HEK293 (cell line): ENCODE data around the gene FGFBP3.

Experiments used
- CTCF ChIA-PET: fragments of 350-600 bp; formaldehyde crosslinking; extraction: SDS; loops from one replicate; lab custom pipeline; 2021; ENCODE audit warnings: antibody characterized with exemption; lab: Yijun Ruan, JAX
- POLR2A ChIA-PET: fragments of 300-600 bp; formaldehyde crosslinking; extraction: SDS; loops from one replicate; lab custom pipeline; 2020; ENCODE audit warnings: antibody characterized with exemption, inconsistent platforms; lab: Yijun Ruan, JAX
- H3K27ac ChIP-seq: fragments of 200-500 bp; sonication (Bioruptor generic); 2 replicates; pipeline ENCODE4 v1.5.1; 2014; ENCODE audit warnings: low read depth, low read length, control low read depth, inconsistent platforms; ENCODE audit errors: extremely low read depth
- H3K36me3 ChIP-seq, 2 experiments: fragments of 200-500 bp in 1 of 2; sonication (Bioruptor generic) in 1 of 2; 1 replicate in 1 of 2; 2 replicates in 1 of 2; pipeline ENCODE4 v1.5.1; 2014 to 2017; ENCODE audit warnings: inconsistent platforms in 2 of 2, low read length in 2 of 2; ENCODE audit not compliant: control insufficient read depth in 2 of 2, insufficient read depth in 1 of 2
- H3K4me1 ChIP-seq: fragments of 200-500 bp; sonication (Bioruptor generic); 2 replicates; pipeline ENCODE4 v1.5.1; 2014; ENCODE audit warnings: mild to moderate bottlenecking, low read length, inconsistent platforms; ENCODE audit not compliant: control insufficient read depth, insufficient read depth
- H3K4me3 ChIP-seq: 2 replicates; pipeline ENCODE4 v1.5.1; 2011; ENCODE audit warnings: low read depth, mild to moderate bottlenecking, control low read depth, low read length, moderate library complexity
- H3K9me3 ChIP-seq: fragments of 200-500 bp; sonication (Bioruptor generic); 2 replicates; pipeline ENCODE4 v1.5.1; 2014; ENCODE audit warnings: low read depth, low read length, inconsistent platforms; ENCODE audit not compliant: control insufficient read depth, insufficient read depth
- AEBP2 ChIP-seq: fragments of 450-650 bp; formaldehyde crosslinking; IDR thresholded peaks from 2 replicates; pipeline ENCODE4 v1.5.1; 2016; ENCODE audit warnings: missing biosample characterization, missing genetic modification characterization, borderline replicate concordance
- BCL11B ChIP-seq: fragments of 450-650 bp; formaldehyde crosslinking; IDR thresholded peaks from 2 replicates; pipeline ENCODE4 v1.5.1; 2016; ENCODE audit warnings: low read depth, missing biosample characterization, missing genetic modification characterization
- CTCF ChIP-seq: fragments of 450-650 bp; formaldehyde crosslinking; IDR thresholded peaks from 2 replicates; pipeline ENCODE4 v1.5.1; 2016; ENCODE audit warnings: missing biosample characterization, missing genetic modification characterization
- FEZF1 ChIP-seq: fragments of 450-650 bp; formaldehyde crosslinking; IDR thresholded peaks from 2 replicates; pipeline ENCODE4 v1.5.1; 2016; ENCODE audit warnings: missing biosample characterization, missing genetic modification characterization
- HOXC10 ChIP-seq: sonication (generic); formaldehyde crosslinking; IDR thresholded peaks from 2 replicates; pipeline ENCODE4 v1.8.1; 2023; ENCODE audit warnings: mild to moderate bottlenecking, missing genetic modification reagents
- KLF16 ChIP-seq: fragments of 450-650 bp; formaldehyde crosslinking; IDR thresholded peaks from 2 replicates; pipeline ENCODE4 v1.5.1; 2017; ENCODE audit warnings: missing biosample characterization, missing genetic modification characterization
- PRDM6 ChIP-seq: fragments of 450-650 bp; formaldehyde crosslinking; IDR thresholded peaks from 2 replicates; pipeline ENCODE4 v1.5.1; 2017; ENCODE audit warnings: missing biosample characterization, missing genetic modification characterization
- SCRT1 ChIP-seq: fragments of 450-650 bp; formaldehyde crosslinking; IDR thresholded peaks from 2 replicates; pipeline ENCODE4 v1.5.1; 2016; ENCODE audit warnings: missing biosample characterization, missing genetic modification characterization, borderline replicate concordance
- ZBTB20 ChIP-seq: fragments of 450-650 bp; formaldehyde crosslinking; IDR thresholded peaks from 2 replicates; pipeline ENCODE4 v1.5.1; 2016; ENCODE audit warnings: missing biosample characterization, missing genetic modification characterization
- ZFHX2 ChIP-seq: fragments of 450-650 bp; formaldehyde crosslinking; conservative IDR thresholded peaks from 2 replicates; pipeline ENCODE4 v1.5.1; 2016; ENCODE audit warnings: missing biosample characterization, missing genetic modification characterization
- ZNF19 ChIP-seq: fragments of 450-650 bp; formaldehyde crosslinking; IDR thresholded peaks from 2 replicates; pipeline ENCODE4; 2016; ENCODE audit warnings: missing biosample characterization, missing genetic modification characterization, low read depth
- ZNF239 ChIP-seq: fragments of 450-650 bp; formaldehyde crosslinking; IDR thresholded peaks from 2 replicates; pipeline ENCODE4 v1.5.1; 2016; ENCODE audit warnings: missing biosample characterization, missing genetic modification characterization
- ZNF292 ChIP-seq: fragments of 450-650 bp; formaldehyde crosslinking; IDR thresholded peaks from 2 replicates; pipeline ENCODE4 v1.5.1; 2016; ENCODE audit warnings: low read depth, missing biosample characterization, missing genetic modification characterization, borderline replicate concordance
- ZNF302 ChIP-seq: fragments of 450-650 bp; formaldehyde crosslinking; IDR thresholded peaks from 2 replicates; pipeline ENCODE4 v1.5.1; 2016; ENCODE audit warnings: missing biosample characterization, missing genetic modification characterization, low read depth
- ZNF335 ChIP-seq: fragments of 450-650 bp; formaldehyde crosslinking; conservative IDR thresholded peaks from 2 replicates; pipeline ENCODE4 v1.5.1; 2016; ENCODE audit warnings: missing biosample characterization, missing genetic modification characterization
- ZNF530 ChIP-seq: fragments of 450-650 bp; formaldehyde crosslinking; IDR thresholded peaks from 2 replicates; pipeline ENCODE4 v1.5.1; 2016; ENCODE audit warnings: low read depth, missing biosample characterization, missing genetic modification characterization
- ZNF580 ChIP-seq: fragments of 450-650 bp; formaldehyde crosslinking; IDR thresholded peaks from 2 replicates; pipeline ENCODE4 v1.5.1; 2016; ENCODE audit warnings: missing biosample characterization, missing genetic modification characterization
- ZNF658 ChIP-seq: fragments of 450-650 bp; formaldehyde crosslinking; IDR thresholded peaks from 2 replicates; pipeline ENCODE4; 2016; ENCODE audit warnings: missing biosample characterization, missing genetic modification characterization
- ZNF660 ChIP-seq: fragments of 450-650 bp; IDR thresholded peaks from 2 replicates; pipeline ENCODE4 v1.5.1; 2018; ENCODE audit warnings: missing biosample characterization, mild to moderate bottlenecking, missing genetic modification characterization
- ZNF747 ChIP-seq: fragments of 450-650 bp; formaldehyde crosslinking; IDR thresholded peaks from 2 replicates; pipeline ENCODE4 v1.5.1; 2016; ENCODE audit warnings: missing biosample characterization, missing genetic modification characterization
- ZSCAN23 ChIP-seq: fragments of 450-650 bp; formaldehyde crosslinking; IDR thresholded peaks from 2 replicates; pipeline ENCODE4 v1.5.1; 2016; ENCODE audit warnings: missing biosample characterization, missing genetic modification characterization
- ZSCAN30 ChIP-seq: fragments of 450-650 bp; IDR thresholded peaks from 2 replicates; pipeline ENCODE4 v1.5.1; 2018; ENCODE audit warnings: missing biosample characterization, mild to moderate bottlenecking, missing genetic modification characterization, moderate library complexity

FGFBP3 gene

GRCh38 chr10:91932737-91933136 lies 23.5 kb upstream of the FGFBP3 start (continued):
- TF ChIP-seq HOXC10 (CRISPR knock-in tag) (no peak), ZSCAN30 (tag by site-specific recombination) (no peak), ZNF530 (tag by site-specific recombination) (no peak), ZNF302 (no peak), ZNF239 (tag by site-specific recombination) (no peak), ZNF580 (tag by site-specific recombination) (no peak), FEZF1 (no peak), ZNF292 (tag by site-specific recombination) (no peak), ZBTB20 (tag by site-specific recombination) (no peak), ZFHX2 (no peak), SCRT1 (no peak)
- TF ChIP-seq, all 188 proteins: peak for 0

DNA sequence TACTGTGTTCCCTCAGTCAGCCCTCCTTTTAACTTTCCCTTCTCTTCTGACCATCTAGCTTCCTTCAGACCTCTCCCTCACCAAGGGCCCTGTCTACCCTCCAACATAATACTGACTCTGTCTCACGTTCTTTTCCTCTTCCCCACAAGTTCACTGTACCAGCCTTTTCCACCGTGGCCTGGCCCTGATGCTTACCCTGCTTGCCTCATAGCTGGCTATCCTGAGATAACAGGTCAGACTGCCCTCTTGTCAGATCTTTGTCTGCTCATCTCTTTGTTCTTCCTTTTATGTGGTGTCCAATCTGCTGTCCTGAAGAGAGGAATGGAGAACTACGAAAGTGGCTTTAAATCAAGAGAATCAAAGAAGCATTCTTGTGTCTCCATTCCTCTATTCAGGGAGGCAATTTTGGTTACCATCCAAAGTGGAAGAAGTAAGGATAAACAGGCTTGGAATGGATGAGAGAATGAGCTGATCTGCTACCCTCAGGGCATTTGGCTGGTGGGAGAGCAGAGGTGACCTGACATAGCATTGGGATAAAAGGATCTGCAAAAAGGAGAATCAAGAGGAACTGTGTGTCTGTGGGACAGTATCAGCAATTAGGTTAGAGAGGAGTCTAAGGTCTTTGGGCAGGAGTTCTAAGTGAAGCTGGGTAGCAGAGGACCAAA lies 22.4 kb upstream of the FGFBP3 start:
- CTCF ChIA-PET: no interaction called here
- TF ChIP-seq ZNF19: no peak
- TF ChIP-seq ZSCAN23 (tag by site-specific recombination): no peak
- no peak for TF ChIP-seq ZNF660 (tag by site-specific recombination)
- TF ChIP-seq KLF16 (tag by site-specific recombination): no peak
- no peak for TF ChIP-seq ZNF335 (tag by site-specific recombination)
- TF ChIP-seq AEBP2 (tag by site-specific recombination): no peak
- TF ChIP-seq BCL11B: no peak
- no peak for TF ChIP-seq PRDM6
- no peak for TF ChIP-seq ZNF747 (tag by site-specific recombination)
- TF ChIP-seq CTCF (tag by site-specific recombination): no peak
- TF ChIP-seq ZNF658 (tag by site-specific recombination): no peak
- TF ChIP-seq, all 188 proteins: peak for 0
- H3K36me3 ChIP-seq: peaks cover 21 to 45% of the 10 kb centered on the region in 2 experiments
- H3K27ac ChIP-seq: no peak overlapping the region
- POLR2A ChIA-PET: interaction anchor here (1.8 kb wide), 1 partner anchor 8 kb away, joined by 10 read pairs; the partner anchor contains the start of gene BTAF1
- H3K4me3 ChIP-seq: no peak overlapping the region
- H3K4me1 ChIP-seq: peaks cover 11% of the 10 kb centered on the region
- no peaks in the 10 kb centered on the region for H3K9me3 ChIP-seq
